HG03565 (cell line): ENCODE data around the gene PCSK7.

Experiments
- ATAC-seq: cut with Tn5 transposase; IDR thresholded peaks from one replicate; pipeline ENCODE4 v1.9.1; 2021; ENCODE audit warnings: mild to moderate bottlenecking, moderate library complexity; ENCODE audit not compliant: unreplicated experiment

PCSK7 gene

GRCh38 chr11:117199053-117199915, 32.6 kb downstream of the PCSK7 start, which contains the start of gene TAGLN:
TSS of gene TAGLN (plus strand) at chr11:117199370. CDS start at chr11:117203014, 3,644 bp downstream.
- ATAC-seq: no peak

GRCh38 chr11:117198613-117199012, 33.3 kb downstream of the PCSK7 start:
- no peak for ATAC-seq

GRCh38 chr11:117197516-117198456, 34.1 kb downstream of the PCSK7 start:
- ATAC-seq: no peak

GRCh38 chr11:117197006-117197405, 34.9 kb downstream of the PCSK7 start:
- no peak for ATAC-seq

GRCh38 chr11:117195761-117196160, 36.1 kb downstream of the PCSK7 start:
- ATAC-seq: no peak

GRCh38 chr11:117195258-117195657, 36.6 kb downstream of the PCSK7 start:
- no peak for ATAC-seq

GRCh38 chr11:117194267-117194666, 37.6 kb downstream of the PCSK7 start:
- ATAC-seq: no peak

GRCh38 chr11:117193130-117194020, 38.5 kb downstream of the PCSK7 start:
- ATAC-seq: no peak

GRCh38 chr11:117192401-117192875, 39.4 kb downstream of the PCSK7 start:
- ATAC-seq: no peak

- no peak for ATAC-seq
Measured at GRCh38 chr11:117191680-117192400, 40.0 kb downstream of the PCSK7 start.

GRCh38 chr11:117189941-117190544, 41.8 kb downstream of the PCSK7 start:
- peak; percentile 19 for ATAC-seq

GRCh38 chr11:117189191-117189940, 42.5 kb downstream of the PCSK7 start:
- peak; percentile 58 for ATAC-seq

GRCh38 chr11:117188620-117189081, 43.2 kb downstream of the PCSK7 start:
- no peak for ATAC-seq

GRCh38 chr11:117187799-117188481, 43.9 kb downstream of the PCSK7 start:
- no peak for ATAC-seq

- no peak for ATAC-seq
Measured at GRCh38 chr11:117187428-117187798, 44.5 kb downstream of the PCSK7 start.

- ATAC-seq: no peak
Measured at GRCh38 chr11:117187007-117187406, 44.9 kb downstream of the PCSK7 start.

GRCh38 chr11:117186431-117186761, 45.5 kb downstream of the PCSK7 start:
- no peak for ATAC-seq
